ENCODE data around the gene TEDC2. TPM values are rescaled to one million over a fixed set of nuclear protein-coding genes. Genes with fewer than 3 reads are reported as not detected.

TEDC2 gene
- total RNA-seq, 1 donor from 2014 or later: 9.1 TPM

- no peak for TF ChIP-seq CTCF (IDR thresholded peaks at IDR 0.05; ENCODE audit: unreplicated experiment)
- no peaks in the 10 kb centered on the region for H3K9me3 Mint-ChIP-seq (ENCODE audit: unreplicated experiment)
- peaks cover 14% of the 10 kb centered on the region for H3K4me1 Mint-ChIP-seq (ENCODE audit: unreplicated experiment)
- H3K36me3 Mint-ChIP-seq (ENCODE audit: low read depth, unreplicated experiment): peaks cover 2% of the 10 kb centered on the region
- H3K4me3 Mint-ChIP-seq (ENCODE audit: unreplicated experiment): peak overlapping the region; percentile 78
- peaks cover 13% of the 10 kb centered on the region for H3K27me3 Mint-ChIP-seq (ENCODE audit: unreplicated experiment)
- DNase-seq (ENCODE audit: low spot score): no peak
- H3K27ac Mint-ChIP-seq (ENCODE audit: unreplicated experiment): no peak overlapping the region
Observed at GRCh38 chr16:2427526-2427925, 32.4 kb upstream of the TEDC2 start.

- Mint-ChIP-seq H3K4me3 (ENCODE audit: unreplicated experiment) (peak overlapping the region; percentile 87), H3K27me3 (ENCODE audit: unreplicated experiment) (peaks cover 13% of the 10 kb centered on the region), H3K9me3 (ENCODE audit: unreplicated experiment) (no peaks in the 10 kb centered on the region), H3K4me1 (ENCODE audit: unreplicated experiment) (peaks cover 14% of the 10 kb centered on the region), H3K27ac (ENCODE audit: unreplicated experiment) (no peak overlapping the region), H3K36me3 (ENCODE audit: low read depth, unreplicated experiment) (peaks cover 7% of the 10 kb centered on the region)
- DNase-seq (ENCODE audit: low spot score): peak; percentile 43
- TF ChIP-seq CTCF (IDR thresholded peaks at IDR 0.05; ENCODE audit: unreplicated experiment): no peak
Observed at GRCh38 chr16:2428051-2428783, 31.7 kb upstream of the TEDC2 start.

GRCh38 chr16:2428784-2429033 lies 31.2 kb upstream of the TEDC2 start:
- TF ChIP-seq CTCF (IDR thresholded peaks at IDR 0.05; ENCODE audit: unreplicated experiment): no peak
- Mint-ChIP-seq H3K4me1 (ENCODE audit: unreplicated experiment) (peaks cover 14% of the 10 kb centered on the region), H3K4me3 (ENCODE audit: unreplicated experiment) (peak overlapping the region; percentile 87), H3K36me3 (ENCODE audit: low read depth, unreplicated experiment) (peaks cover 8% of the 10 kb centered on the region), H3K9me3 (ENCODE audit: unreplicated experiment) (no peaks in the 10 kb centered on the region), H3K27ac (ENCODE audit: unreplicated experiment) (no peak overlapping the region), H3K27me3 (ENCODE audit: unreplicated experiment) (peaks cover 13% of the 10 kb centered on the region)
- DNase-seq (ENCODE audit: low spot score): no peak

GRCh38 chr16:2429034-2429770 lies 30.7 kb upstream of the TEDC2 start, which contains the start of gene CCNF:
TSS of gene CCNF (plus strand) at chr16:2429447. CDS start at chr16:2429482, 35 bp downstream.
- DNase-seq (ENCODE audit: low spot score): peak; percentile 99
- Mint-ChIP-seq H3K36me3 (ENCODE audit: low read depth, unreplicated experiment) (peaks cover 8% of the 10 kb centered on the region), H3K27ac (ENCODE audit: unreplicated experiment) (peak within 1 kb of the TSS; percentile 72), H3K27me3 (ENCODE audit: unreplicated experiment) (peaks cover 13% of the 10 kb centered on the region), H3K4me3 (ENCODE audit: unreplicated experiment) (peak within 1 kb of the TSS; percentile 91), H3K9me3 (ENCODE audit: unreplicated experiment) (no peaks in the 10 kb centered on the region), H3K4me1 (ENCODE audit: unreplicated experiment) (peaks cover 14% of the 10 kb centered on the region)
- TF ChIP-seq CTCF (IDR thresholded peaks at IDR 0.05; ENCODE audit: unreplicated experiment): no peak

Measured in endothelial cell (in vitro differentiated cells).